GM23338 (cell line): ENCODE measurements around the gene SLC25A25. TPM values are rescaled to one million over a fixed set of nuclear protein-coding genes. Genes with fewer than 3 reads are reported as not detected.

Experiments used
- ATAC-seq: fragments of 200-7000 bp; cut with Tn5 transposase; 3 replicates; pipeline ENCODE4 v1.9.1; 2020
- DNase-seq: peaks from one replicate; pipeline ENCODE4 v3.0.0-alpha.2; 2015; ENCODE audit warnings: low spot score
- H2AFZ ChIP-seq: fragments of 200-600 bp; sonication (generic); 2 replicates; pipeline ENCODE4 v1.8.0; 2016; ENCODE audit warnings: antibody characterized with exemption, mild to moderate bottlenecking, moderate library complexity
- H3F3A ChIP-seq: fragments of 200-600 bp; sonication (generic); replicated peaks from 2 replicates; pipeline ENCODE4 v1.8.0; 2017; ENCODE audit warnings: antibody characterized with exemption, mixed run types, low read depth
- H3K27ac ChIP-seq: fragments of 200-600 bp; sonication (generic); 2 replicates; pipeline ENCODE4 v1.6.1; 2016; ENCODE audit warnings: low read depth
- H3K27me3 ChIP-seq: fragments of 200-600 bp; sonication (generic); 2 replicates; pipeline ENCODE4 v1.8.0; 2016; ENCODE audit warnings: mild to moderate bottlenecking, mixed run types, moderate library complexity; ENCODE audit not compliant: insufficient read depth
- H3K36me3 ChIP-seq: fragments of 200-600 bp; sonication (generic); 2 replicates; pipeline ENCODE4 v1.8.0; 2016; ENCODE audit warnings: mild to moderate bottlenecking; ENCODE audit not compliant: insufficient read depth
- H3K4me1 ChIP-seq: fragments of 200-600 bp; sonication (generic); 2 replicates; pipeline ENCODE4 v1.8.0; 2016; ENCODE audit warnings: mild to moderate bottlenecking, moderate library complexity; ENCODE audit not compliant: insufficient read depth
- H3K4me2 ChIP-seq: fragments of 200-600 bp; sonication (generic); 2 replicates; pipeline ENCODE4 v1.7.1; 2017; ENCODE audit warnings: mixed run types
- H3K4me3 ChIP-seq: fragments of 200-600 bp; sonication (generic); 2 replicates; pipeline ENCODE4 v1.6.1; 2016; ENCODE audit warnings: mixed run types
- H3K79me2 ChIP-seq: fragments of 200-600 bp; sonication (generic); replicated peaks from 2 replicates; pipeline ENCODE4 v1.8.0; 2017; ENCODE audit warnings: mild to moderate bottlenecking; ENCODE audit not compliant: insufficient read depth
- H3K9me2 ChIP-seq: fragments of 200-600 bp; sonication (generic); 2 replicates; pipeline ENCODE4 v1.8.0; 2017; ENCODE audit not compliant: insufficient read depth
- H4K20me1 ChIP-seq: fragments of 200-600 bp; sonication (generic); replicated peaks from 2 replicates; pipeline ENCODE4 v1.8.0; 2017; ENCODE audit warnings: mild to moderate bottlenecking; ENCODE audit not compliant: insufficient read depth
- H3K27ac Mint-ChIP-seq: 2 replicates; pipeline ENCODE4 v1.8.0; 2020; ENCODE audit warnings: inconsistent platforms, mild to moderate bottlenecking, moderate library complexity, mixed read lengths
- H3K27me3 Mint-ChIP-seq: 3 replicates; pipeline ENCODE4 v1.8.0; 2022; ENCODE audit warnings: low read depth, mild to moderate bottlenecking, moderate library complexity, mixed read lengths, inconsistent platforms; ENCODE audit not compliant: insufficient read depth, poor library complexity
- H3K36me3 Mint-ChIP-seq: 3 replicates; pipeline ENCODE4 v1.8.0; 2021; ENCODE audit warnings: low read depth, mild to moderate bottlenecking, inconsistent platforms, moderate library complexity, mixed read lengths
- H3K4me1 Mint-ChIP-seq: 3 replicates; pipeline ENCODE4 v1.8.0; 2020; ENCODE audit warnings: mild to moderate bottlenecking, inconsistent platforms, mixed read lengths
- H3K4me3 Mint-ChIP-seq: 3 replicates; pipeline ENCODE4 v1.8.0; 2021; ENCODE audit warnings: moderate library complexity, mild to moderate bottlenecking, inconsistent platforms, mixed read lengths
- H3K9me3 Mint-ChIP-seq: 3 replicates; pipeline ENCODE4 v1.8.0; 2020; ENCODE audit warnings: moderate library complexity, mild to moderate bottlenecking, inconsistent platforms, mixed read lengths
- CREB1 ChIP-seq: fragments of 250-450 bp; sonication (Bioruptor Pico); IDR thresholded peaks from 2 replicates; pipeline ENCODE4 v1.5.0; 2020; ENCODE audit warnings: low read depth, mild to moderate bottlenecking, moderate library complexity
- EZH2 ChIP-seq: fragments of 200-600 bp; sonication (generic); IDR thresholded peaks from one replicate; pipeline ENCODE4 v1.8.0; 2017; ENCODE audit warnings: antibody characterized with exemption, mild to moderate bottlenecking, low read depth; ENCODE audit not compliant: unreplicated experiment
- JUNB ChIP-seq: IDR thresholded peaks from one replicate; pipeline ENCODE4 v1.6.1; 2016; ENCODE audit warnings: antibody characterized with exemption; ENCODE audit not compliant: unreplicated experiment
- STAT1 ChIP-seq: IDR thresholded peaks from one replicate; pipeline ENCODE4 v1.6.1; 2016; ENCODE audit warnings: antibody characterized with exemption; ENCODE audit not compliant: unreplicated experiment
- ZNF331 ChIP-seq: fragments of 250-450 bp; sonication (Bioruptor Pico); IDR thresholded peaks from 2 replicates; pipeline ENCODE4 v1.5.0; 2020; ENCODE audit warnings: low read depth, mild to moderate bottlenecking, moderate library complexity
- polyA plus RNA-seq: library from polyadenylated mRNA; unstranded; fragments of >200 nt; fragmentation: Nextera tagmentation; extraction: Ambion mirVana; gene quantifications from 2 replicates; pipeline ENCODE4 v1.2.1, GENCODE V29; 2016
- total RNA-seq: library from RNA; depleted of rRNA; stranded (reverse); fragments of >200 nt; shearing (Covaris generic); gene quantifications from 2 replicates; pipeline ENCODE4 v1.2.3, GENCODE V29; 2014
- TF ChIP-seq, protein P1 (sequence below): fragments of 250-450 bp; sonication (Bioruptor Pico); IDR thresholded peaks from 2 replicates; pipeline ENCODE4 v1.5.0; 2020; ENCODE audit warnings: mild to moderate bottlenecking, moderate library complexity
- TF ChIP-seq, protein P2 (sequence below): IDR thresholded peaks from 2 replicates; pipeline ENCODE4 v1.6.1; 2016; ENCODE audit warnings: antibody characterized with exemption

SLC25A25 gene
- total and polyA plus RNA-seq, 2 experiments from 2014 or later, result 7.1 to 27.0 TPM

DNA sequence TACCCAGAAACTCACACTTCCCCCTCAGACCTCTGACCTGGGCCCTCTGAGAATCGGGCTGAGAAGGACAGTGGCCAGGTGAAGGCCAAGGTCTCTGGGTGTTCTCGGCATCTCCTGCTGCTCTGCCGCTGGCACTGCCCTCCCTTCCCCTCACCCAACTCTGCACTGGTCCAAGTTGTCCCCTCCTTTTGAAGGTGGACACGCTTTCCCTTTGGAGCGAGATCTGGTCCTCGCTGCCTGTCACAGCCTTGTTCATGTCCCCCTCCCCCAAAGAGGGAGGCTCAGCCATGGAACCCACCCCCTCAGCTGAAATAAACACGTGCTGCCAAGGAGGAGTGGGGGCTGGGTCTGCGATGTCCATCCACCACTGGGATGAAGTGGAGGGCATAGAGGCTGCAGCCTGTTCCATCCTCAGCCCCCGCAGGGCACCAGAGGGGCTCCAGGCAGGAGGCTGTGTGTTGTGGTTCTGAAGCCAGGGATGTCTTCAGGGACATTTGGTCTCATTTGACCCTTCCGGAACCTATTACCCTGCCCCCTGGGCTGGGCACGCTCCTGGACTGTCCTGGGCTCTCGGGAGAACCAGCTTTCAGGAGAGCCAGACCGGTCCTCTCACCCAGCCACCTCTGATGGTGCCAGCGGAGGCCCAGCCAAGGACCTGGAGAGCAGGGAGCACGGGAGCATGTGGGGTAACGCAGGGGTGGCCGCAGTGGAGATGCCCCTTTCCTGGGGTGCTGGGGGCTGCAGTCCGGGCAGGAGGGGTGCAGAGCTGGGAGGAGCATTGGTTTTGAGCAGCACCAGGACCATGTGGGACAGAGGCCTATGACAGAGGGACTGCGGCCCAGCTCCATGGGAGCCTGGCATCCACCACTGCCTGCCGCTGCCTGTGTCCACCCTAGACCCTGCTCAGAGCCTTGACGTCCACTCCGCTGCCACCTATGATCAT, 76.5 kb downstream of the SLC25A25 start (continued):
- TF ChIP-seq, protein P1, sequence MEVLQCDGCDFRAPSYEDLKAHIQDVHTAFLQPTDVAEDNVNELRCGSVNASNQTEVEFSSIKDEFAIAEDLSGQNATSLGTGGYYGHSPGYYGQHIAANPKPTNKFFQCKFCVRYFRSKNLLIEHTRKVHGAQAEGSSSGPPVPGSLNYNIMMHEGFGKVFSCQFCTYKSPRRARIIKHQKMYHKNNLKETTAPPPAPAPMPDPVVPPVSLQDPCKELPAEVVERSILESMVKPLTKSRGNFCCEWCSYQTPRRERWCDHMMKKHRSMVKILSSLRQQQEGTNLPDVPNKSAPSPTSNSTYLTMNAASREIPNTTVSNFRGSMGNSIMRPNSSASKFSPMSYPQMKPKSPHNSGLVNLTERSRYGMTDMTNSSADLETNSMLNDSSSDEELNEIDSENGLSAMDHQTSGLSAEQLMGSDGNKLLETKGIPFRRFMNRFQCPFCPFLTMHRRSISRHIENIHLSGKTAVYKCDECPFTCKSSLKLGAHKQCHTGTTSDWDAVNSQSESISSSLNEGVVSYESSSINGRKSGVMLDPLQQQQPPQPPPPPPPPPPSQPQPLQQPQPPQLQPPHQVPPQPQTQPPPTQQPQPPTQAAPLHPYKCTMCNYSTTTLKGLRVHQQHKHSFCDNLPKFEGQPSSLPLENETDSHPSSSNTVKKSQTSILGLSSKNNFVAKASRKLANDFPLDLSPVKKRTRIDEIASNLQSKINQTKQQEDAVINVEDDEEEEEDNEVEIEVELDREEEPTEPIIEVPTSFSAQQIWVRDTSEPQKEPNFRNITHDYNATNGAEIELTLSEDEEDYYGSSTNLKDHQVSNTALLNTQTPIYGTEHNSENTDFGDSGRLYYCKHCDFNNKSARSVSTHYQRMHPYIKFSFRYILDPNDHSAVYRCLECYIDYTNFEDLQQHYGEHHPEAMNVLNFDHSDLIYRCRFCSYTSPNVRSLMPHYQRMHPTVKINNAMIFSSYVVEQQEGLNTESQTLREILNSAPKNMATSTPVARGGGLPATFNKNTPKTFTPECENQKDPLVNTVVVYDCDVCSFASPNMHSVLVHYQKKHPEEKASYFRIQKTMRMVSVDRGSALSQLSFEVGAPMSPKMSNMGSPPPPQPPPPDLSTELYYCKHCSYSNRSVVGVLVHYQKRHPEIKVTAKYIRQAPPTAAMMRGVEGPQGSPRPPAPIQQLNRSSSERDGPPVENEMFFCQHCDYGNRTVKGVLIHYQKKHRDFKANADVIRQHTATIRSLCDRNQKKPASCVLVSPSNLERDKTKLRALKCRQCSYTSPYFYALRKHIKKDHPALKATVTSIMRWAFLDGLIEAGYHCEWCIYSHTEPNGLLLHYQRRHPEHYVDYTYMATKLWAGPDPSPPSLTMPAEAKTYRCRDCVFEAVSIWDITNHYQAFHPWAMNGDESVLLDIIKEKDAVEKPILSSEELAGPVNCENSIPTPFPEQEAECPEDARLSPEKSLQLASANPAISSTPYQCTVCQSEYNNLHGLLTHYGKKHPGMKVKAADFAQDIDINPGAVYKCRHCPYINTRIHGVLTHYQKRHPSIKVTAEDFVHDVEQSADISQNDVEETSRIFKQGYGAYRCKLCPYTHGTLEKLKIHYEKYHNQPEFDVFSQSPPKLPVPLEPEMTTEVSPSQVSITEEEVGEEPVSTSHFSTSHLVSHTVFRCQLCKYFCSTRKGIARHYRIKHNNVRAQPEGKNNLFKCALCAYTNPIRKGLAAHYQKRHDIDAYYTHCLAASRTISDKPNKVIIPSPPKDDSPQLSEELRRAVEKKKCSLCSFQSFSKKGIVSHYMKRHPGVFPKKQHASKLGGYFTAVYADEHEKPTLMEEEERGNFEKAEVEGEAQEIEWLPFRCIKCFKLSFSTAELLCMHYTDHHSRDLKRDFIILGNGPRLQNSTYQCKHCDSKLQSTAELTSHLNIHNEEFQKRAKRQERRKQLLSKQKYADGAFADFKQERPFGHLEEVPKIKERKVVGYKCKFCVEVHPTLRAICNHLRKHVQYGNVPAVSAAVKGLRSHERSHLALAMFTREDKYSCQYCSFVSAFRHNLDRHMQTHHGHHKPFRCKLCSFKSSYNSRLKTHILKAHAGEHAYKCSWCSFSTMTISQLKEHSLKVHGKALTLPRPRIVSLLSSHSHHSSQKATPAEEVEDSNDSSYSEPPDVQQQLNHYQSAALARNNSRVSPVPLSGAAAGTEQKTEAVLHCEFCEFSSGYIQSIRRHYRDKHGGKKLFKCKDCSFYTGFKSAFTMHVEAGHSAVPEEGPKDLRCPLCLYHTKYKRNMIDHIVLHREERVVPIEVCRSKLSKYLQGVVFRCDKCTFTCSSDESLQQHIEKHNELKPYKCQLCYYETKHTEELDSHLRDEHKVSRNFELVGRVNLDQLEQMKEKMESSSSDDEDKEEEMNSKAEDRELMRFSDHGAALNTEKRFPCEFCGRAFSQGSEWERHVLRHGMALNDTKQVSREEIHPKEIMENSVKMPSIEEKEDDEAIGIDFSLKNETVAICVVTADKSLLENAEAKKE (CRISPR knock-in tag), result no peak
- TF ChIP-seq STAT1, result no peak
- TF ChIP-seq JUNB, result no peak
- TF ChIP-seq CREB1 (CRISPR knock-in tag), result no peak
- no peak for TF ChIP-seq EZH2
- TF ChIP-seq, protein P2, sequence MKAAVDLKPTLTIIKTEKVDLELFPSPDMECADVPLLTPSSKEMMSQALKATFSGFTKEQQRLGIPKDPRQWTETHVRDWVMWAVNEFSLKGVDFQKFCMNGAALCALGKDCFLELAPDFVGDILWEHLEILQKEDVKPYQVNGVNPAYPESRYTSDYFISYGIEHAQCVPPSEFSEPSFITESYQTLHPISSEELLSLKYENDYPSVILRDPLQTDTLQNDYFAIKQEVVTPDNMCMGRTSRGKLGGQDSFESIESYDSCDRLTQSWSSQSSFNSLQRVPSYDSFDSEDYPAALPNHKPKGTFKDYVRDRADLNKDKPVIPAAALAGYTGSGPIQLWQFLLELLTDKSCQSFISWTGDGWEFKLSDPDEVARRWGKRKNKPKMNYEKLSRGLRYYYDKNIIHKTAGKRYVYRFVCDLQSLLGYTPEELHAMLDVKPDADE, result no peak

DNA sequence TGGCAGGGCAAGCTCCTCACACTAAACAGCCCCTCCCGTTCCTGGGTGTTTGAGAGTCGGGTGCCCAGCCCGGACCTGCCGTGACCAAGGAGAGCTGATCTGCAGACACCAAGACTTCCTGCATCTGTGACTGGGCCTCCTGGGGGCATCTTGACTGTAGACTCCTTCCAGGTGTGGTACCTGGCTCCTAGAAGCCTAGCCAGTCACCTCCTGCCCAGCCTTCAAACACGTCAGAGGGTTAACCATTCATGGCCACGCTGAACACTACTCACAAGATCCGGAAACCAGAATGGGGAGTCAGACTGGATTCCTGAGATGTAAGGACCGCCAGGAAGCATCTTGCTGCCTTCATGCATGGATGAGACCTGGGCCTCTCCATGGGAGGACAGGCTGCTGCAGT, 77.5 kb downstream of the SLC25A25 start:
- Mint-ChIP-seq H3K4me3 (no peak overlapping the region), H3K36me3 (no peaks in the 10 kb centered on the region)
- TF ChIP-seq EZH2, result no peak
- TF ChIP-seq, protein P1 (CRISPR knock-in tag), result no peak
- TF ChIP-seq STAT1, result no peak
- no peak for TF ChIP-seq ZNF331
- no peak for TF ChIP-seq JUNB

More for the DNA sequence above, 77.5 kb downstream of the SLC25A25 start:
- peaks cover 3% of the 10 kb centered on the region for H3K4me1 ChIP-seq
- peaks cover 8% of the 10 kb centered on the region for H3K27me3 Mint-ChIP-seq
- ATAC-seq, result no peak
- H3K4me3 ChIP-seq, result no peak overlapping the region
- no peaks in the 10 kb centered on the region for H4K20me1 ChIP-seq
- no peaks in the 10 kb centered on the region for H3K9me2 ChIP-seq
- H3F3A ChIP-seq, result no peaks in the 10 kb centered on the region
- H3K27me3 ChIP-seq, result no peaks in the 10 kb centered on the region
- no peak for DNase-seq
- H3K9me3 Mint-ChIP-seq, result no peaks in the 10 kb centered on the region
- no peak overlapping the region for H3K27ac ChIP-seq
- peaks cover 5% of the 10 kb centered on the region for H3K4me1 Mint-ChIP-seq
- no peaks in the 10 kb centered on the region for H3K79me2 ChIP-seq
- no peak overlapping the region for H3K4me2 ChIP-seq
- H3K27ac Mint-ChIP-seq, result no peak overlapping the region
- no peaks in the 10 kb centered on the region for H3K36me3 ChIP-seq
- H2AFZ ChIP-seq, result no peak overlapping the region
